Endothelial cell of umbilical vein (primary cell): ENCODE results near the gene AGTPBP1. TPM values are rescaled to one million over a fixed set of nuclear protein-coding genes. Genes with fewer than 3 reads are reported as not detected.

Source experiments
- BruUV-seq: library from RNA; stranded (reverse); fragments of 400-500 nt; replicated peaks from 2 replicates; lab custom pipeline; 2021; lab: Mats Ljungman, UMichigan
- CTCF ChIA-PET: fragments of 300-600, 350-600 bp; sonication (Branson Sonifier 250); formaldehyde crosslinking; loops from one replicate; lab custom pipeline; 2021; ENCODE audit warnings: antibody characterized with exemption, inconsistent platforms; lab: Charles Lee
- POLR2A ChIA-PET: fragments of 300-600, 350-600 bp; sonication (Branson Sonifier 250); formaldehyde crosslinking; loops from one replicate; lab custom pipeline; 2021; ENCODE audit warnings: antibody characterized with exemption, inconsistent platforms; lab: Charles Lee
- DNase-seq: peaks from one replicate; pipeline ENCODE4 v3.0.0-alpha.2; 2011; ENCODE audit warnings: low read depth, low spot score
- FAIRE-seq: peaks from 2 replicates; lab custom pipeline; 2011; peaks lifted over from hg19 to GRCh38; lab: Jason Lieb, UNC
- H2AFZ ChIP-seq: 2 replicates; pipeline ENCODE4 v1.6.0; 2012; ENCODE audit warnings: low read depth, low read length, control low read depth, inconsistent platforms
- H3K27ac ChIP-seq: 2 replicates; pipeline ENCODE4 v1.5.1; 2011; ENCODE audit warnings: low read depth, mild to moderate bottlenecking, control low read depth, low read length, moderate library complexity; ENCODE audit not compliant: insufficient read depth
- H3K27me3 ChIP-seq, 2 experiments: 2 replicates each; pipeline versions ENCODE4 v1.6.0 to v1.6.1; 2011; ENCODE audit warnings: low read length in 2 of 2, mixed read lengths in 1 of 2; ENCODE audit not compliant: control insufficient read depth in 2 of 2, insufficient read depth in 2 of 2
- H3K36me3 ChIP-seq, 2 experiments: 2 replicates in 1 of 2; 3 replicates in 1 of 2; pipeline ENCODE4 v1.5.1; 2011; ENCODE audit warnings: low read length in 2 of 2, mild to moderate bottlenecking in 1 of 2, moderate library complexity in 1 of 2; ENCODE audit not compliant: control insufficient read depth in 2 of 2, insufficient read depth in 2 of 2; ENCODE audit errors: extremely low read depth in 1 of 2
- H3K4me1 ChIP-seq: 3 replicates; pipeline ENCODE4 v1.5.1; 2011; ENCODE audit warnings: mild to moderate bottlenecking, low read length; ENCODE audit not compliant: control insufficient read depth, insufficient read depth; ENCODE audit errors: extremely low read depth
- H3K4me2 ChIP-seq: 2 replicates; pipeline ENCODE4 v1.6.1; 2011; ENCODE audit warnings: low read length, control low read depth, mixed read lengths; ENCODE audit not compliant: insufficient read depth
- H3K4me3 ChIP-seq, 3 experiments: fragments of 200-600 bp in 1 of 3; sonication (generic), shearing (Covaris generic) in 1 of 3; replicated peaks in 1 of 3; 2 replicates each; pipeline ENCODE4 v1.5.1; 2011 to 2016; ENCODE audit warnings: control low read depth in 3 of 3, low read length in 3 of 3, mild to moderate bottlenecking in 2 of 3, inconsistent platforms in 1 of 3, low read depth in 1 of 3, moderate library complexity in 1 of 3; ENCODE audit not compliant: insufficient read depth in 1 of 3
- H3K79me2 ChIP-seq: 2 replicates; pipeline ENCODE4 v1.6.0; 2012; ENCODE audit warnings: low read length, inconsistent platforms; ENCODE audit not compliant: control insufficient read depth, insufficient read depth
- H3K9ac ChIP-seq: replicated peaks from 2 replicates; pipeline ENCODE3; 2011; ENCODE audit warnings: low read length, control low read depth; ENCODE audit not compliant: insufficient read depth; ENCODE audit errors: extremely low read depth
- H3K9me1 ChIP-seq: replicated peaks from 3 replicates; pipeline ENCODE4 v1.6.0; 2011; ENCODE audit warnings: mild to moderate bottlenecking, low read length; ENCODE audit not compliant: control insufficient read depth, insufficient read depth; ENCODE audit errors: extremely low read depth
- H3K9me3 ChIP-seq: replicated peaks from 2 replicates; pipeline ENCODE4 v1.5.1; 2012; ENCODE audit warnings: low read length, inconsistent platforms; ENCODE audit not compliant: control insufficient read depth, insufficient read depth
- H4K20me1 ChIP-seq: replicated peaks from 2 replicates; pipeline ENCODE3; 2011; ENCODE audit warnings: mild to moderate bottlenecking, low read length; ENCODE audit not compliant: control insufficient read depth, insufficient read depth; ENCODE audit errors: extremely low read depth
- EZH2 ChIP-seq: IDR thresholded peaks from 2 replicates; pipeline ENCODE4 v1.6.1; 2012; ENCODE audit warnings: borderline replicate concordance, low read depth, mild to moderate bottlenecking, moderate library complexity, low read length, inconsistent platforms; ENCODE audit not compliant: severe bottlenecking
- FOS ChIP-seq: IDR thresholded peaks from 2 replicates; pipeline ENCODE4 v1.6.1; 2011; ENCODE audit warnings: mild to moderate bottlenecking, low read length, moderate library complexity, borderline replicate concordance; ENCODE audit not compliant: insufficient read depth
- GATA2 ChIP-seq: IDR thresholded peaks from 2 replicates; pipeline ENCODE4 v1.7.0; 2011; ENCODE audit warnings: low read depth, mild to moderate bottlenecking, moderate library complexity, mixed read lengths, low read length; ENCODE audit not compliant: insufficient read length, insufficient read depth
- JUN ChIP-seq: IDR thresholded peaks from 2 replicates; pipeline ENCODE4 v1.6.1; 2011; ENCODE audit warnings: borderline replicate concordance, low read depth; ENCODE audit not compliant: insufficient read length, insufficient read depth
- MYC ChIP-seq: IDR thresholded peaks from one replicate; pipeline ENCODE4 v1.6.1; 2011; ENCODE audit warnings: mild to moderate bottlenecking, low read depth, low read length
- POLR2A ChIP-seq: IDR thresholded peaks from 2 replicates; pipeline ENCODE4 v1.6.1; 2012; ENCODE audit warnings: low read depth, mild to moderate bottlenecking, control low read depth, low read length
- POLR2AphosphoS5 ChIP-seq: IDR thresholded peaks from 2 replicates; pipeline ENCODE4 v1.6.1; 2012; ENCODE audit warnings: low read depth, mild to moderate bottlenecking, control low read depth, low read length, moderate library complexity; ENCODE audit not compliant: insufficient read depth
- dilution Hi-C: fragments of 300-500 bp; cut with MboI; formaldehyde crosslinking; loops from one replicate; pipeline ENCODE4 v1.15.0; 2019; ENCODE audit warnings: low sequenced_read_pairs; ENCODE audit not compliant: extremely low pct_ligation_motif_present
- intact Hi-C: fragments of 100-400 bp; cut with micrococcal nuclease; formaldehyde crosslinking; loops from one replicate; pipeline ENCODE4 v1.10.0; 2022
- polyA plus RNA-seq, 4 experiments: library from polyadenylated mRNA; depleted of rRNA in 3 of 4; stranded (reverse) in 3 of 4; unstranded in 1 of 4; fragments of >200 nt; gene quantifications; 2 replicates each; pipeline versions ENCODE4 v1.2.1 to v1.2.3, GENCODE V29; 2011 to 2012; ENCODE audit warnings: missing spikeins in 1 of 4
- total RNA-seq: library from RNA; stranded (reverse); gene quantifications from 2 replicates; pipeline ENCODE4 v1.2.3, GENCODE V29; 2021
- TF ChIP-seq, protein P1 (sequence below): IDR thresholded peaks from 2 replicates; pipeline ENCODE4 v1.6.1; 2011; ENCODE audit not compliant: insufficient read depth, insufficient read length
- TF ChIP-seq, protein P2 (sequence below), 2 donors: IDR thresholded peaks; 1 replicate in 1 of 2; 2 replicates in 1 of 2; pipeline ENCODE4 v1.5.1; 2011; ENCODE audit warnings: low read length in 2 of 2, mild to moderate bottlenecking in 2 of 2, moderate library complexity in 2 of 2, control low read depth in 1 of 2, inconsistent platforms in 1 of 2, low read depth in 1 of 2; ENCODE audit not compliant: insufficient read depth in 1 of 2; ENCODE audit errors: extremely low read depth in 1 of 2

The AGTPBP1 gene
- total and polyA plus RNA-seq, 2 donors (not counting 3 experiments of a cell fraction or from before 2014, with no cell fraction given), result 4.2 to 18.4 TPM

DNA sequence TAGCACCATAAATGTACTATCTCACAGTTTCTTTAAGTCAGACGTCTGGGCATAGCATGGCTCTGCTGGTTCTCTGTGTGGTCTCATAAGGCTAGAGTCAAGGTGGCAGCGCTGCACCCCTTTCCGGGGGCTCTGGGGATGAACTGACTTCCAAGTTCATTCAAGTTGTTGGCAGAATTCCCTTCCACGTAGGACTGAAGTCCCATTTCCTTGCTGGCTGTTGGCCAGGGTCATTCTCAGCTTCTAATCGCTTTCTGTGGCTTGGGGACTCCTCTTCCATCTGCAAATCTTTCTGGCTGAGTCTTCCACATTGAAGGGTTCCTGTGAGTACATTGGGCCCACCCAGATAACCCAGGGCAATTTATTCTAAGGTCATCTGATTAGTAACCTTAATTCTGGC is 211.0 kb downstream of the AGTPBP1 start:
- no peaks in the 10 kb centered on the region for H4K20me1 ChIP-seq
- no peak overlapping the region for H3K4me3 ChIP-seq
- no peak overlapping the region for H3K4me2 ChIP-seq
- no peak for TF ChIP-seq JUN
- TF ChIP-seq GATA2, result no peak
- no peak for TF ChIP-seq EZH2
- TF ChIP-seq POLR2A, result no peak
- TF ChIP-seq, protein P1, sequence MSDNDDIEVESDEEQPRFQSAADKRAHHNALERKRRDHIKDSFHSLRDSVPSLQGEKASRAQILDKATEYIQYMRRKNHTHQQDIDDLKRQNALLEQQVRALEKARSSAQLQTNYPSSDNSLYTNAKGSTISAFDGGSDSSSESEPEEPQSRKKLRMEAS, result no peak
- no peak for TF ChIP-seq FOS
- TF ChIP-seq MYC, result no peak
- TF ChIP-seq, protein P2, sequence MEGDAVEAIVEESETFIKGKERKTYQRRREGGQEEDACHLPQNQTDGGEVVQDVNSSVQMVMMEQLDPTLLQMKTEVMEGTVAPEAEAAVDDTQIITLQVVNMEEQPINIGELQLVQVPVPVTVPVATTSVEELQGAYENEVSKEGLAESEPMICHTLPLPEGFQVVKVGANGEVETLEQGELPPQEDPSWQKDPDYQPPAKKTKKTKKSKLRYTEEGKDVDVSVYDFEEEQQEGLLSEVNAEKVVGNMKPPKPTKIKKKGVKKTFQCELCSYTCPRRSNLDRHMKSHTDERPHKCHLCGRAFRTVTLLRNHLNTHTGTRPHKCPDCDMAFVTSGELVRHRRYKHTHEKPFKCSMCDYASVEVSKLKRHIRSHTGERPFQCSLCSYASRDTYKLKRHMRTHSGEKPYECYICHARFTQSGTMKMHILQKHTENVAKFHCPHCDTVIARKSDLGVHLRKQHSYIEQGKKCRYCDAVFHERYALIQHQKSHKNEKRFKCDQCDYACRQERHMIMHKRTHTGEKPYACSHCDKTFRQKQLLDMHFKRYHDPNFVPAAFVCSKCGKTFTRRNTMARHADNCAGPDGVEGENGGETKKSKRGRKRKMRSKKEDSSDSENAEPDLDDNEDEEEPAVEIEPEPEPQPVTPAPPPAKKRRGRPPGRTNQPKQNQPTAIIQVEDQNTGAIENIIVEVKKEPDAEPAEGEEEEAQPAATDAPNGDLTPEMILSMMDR (IDR thresholded peaks at IDR 0.05; ENCODE audit: extremely low read depth in 1 of 2, insufficient read depth in 1 of 2, low read depth in 1 of 2, low read length in 2 of 2), result no peak
- TF ChIP-seq POLR2AphosphoS5, result no peak
- no peak for DNase-seq
- H3K9ac ChIP-seq, result no peak overlapping the region
- no peak overlapping the region for H2AFZ ChIP-seq
- POLR2A ChIA-PET, result no interaction called here
- no peaks in the 10 kb centered on the region for H3K79me2 ChIP-seq
- H3K9me1 ChIP-seq, result no peaks in the 10 kb centered on the region
- no peaks in the 10 kb centered on the region for H3K27me3 ChIP-seq
- CTCF ChIA-PET, result no interaction called here
- dilution Hi-C loops, result no loop called here
- no peak for FAIRE-seq
- intact Hi-C loops, result loop anchor here (5.0 kb wide), 1 partner anchor 37 kb away; no protein-coding TSS in a partner anchor
- no peaks in the 10 kb centered on the region for H3K9me3 ChIP-seq
- BruUV-seq, result no TSS peak
- H3K27ac ChIP-seq, result no peak overlapping the region
- H3K4me1 ChIP-seq, result peaks cover 17% of the 10 kb centered on the region
- H3K36me3 ChIP-seq, result no peaks in the 10 kb centered on the region
